GM12878 (cell line): ENCODE results near the gene DDX27. TPM values are rescaled to one million over a fixed set of nuclear protein-coding genes. Genes with fewer than 3 reads are reported as not detected.

Experiments
- ATAC-seq: fragments of 200-7000 bp; cut with Tn5 transposase; 3 replicates; pipeline ENCODE4 v1.9.1; 2020; ENCODE audit warnings: mild to moderate bottlenecking, moderate library complexity
- BruUV-seq: library from RNA; stranded (reverse); fragments of 400-500 nt; replicated peaks from 2 replicates; lab custom pipeline; 2021; lab: Mats Ljungman, UMichigan
- CTCF ChIA-PET: fragments of 300-600 bp; sonication (Branson Sonifier 250); formaldehyde crosslinking; extraction: SDS; loops from one replicate; lab custom pipeline; 2021; ENCODE audit warnings: inconsistent platforms; lab: Yijun Ruan, JAX
- POLR2A ChIA-PET: fragments of 350-600 bp; formaldehyde crosslinking; extraction: SDS; loops from one replicate; lab custom pipeline; 2021; ENCODE audit warnings: inconsistent platforms; lab: Charles Lee
- RAD21 ChIA-PET: fragments of 300-600 bp; sonication (Branson Sonifier 250); formaldehyde crosslinking; loops from one replicate; lab custom pipeline; 2023; ENCODE audit warnings: antibody characterized with exemption; ENCODE audit not compliant: unreplicated experiment; lab: Charles Lee
- SMC1A ChIA-PET: fragments of 300-600 bp; sonication (Branson Sonifier 250); formaldehyde crosslinking; loops from one replicate; lab custom pipeline; 2023; ENCODE audit not compliant: unreplicated experiment, uncharacterized antibody; lab: Charles Lee
- DNase-seq: peaks from one replicate; pipeline ENCODE4 v3.0.0-alpha.2; 2011; ENCODE audit warnings: low read depth, low spot score
- FAIRE-seq: peaks from 3 replicates; lab custom pipeline; 2011; peaks lifted over from hg19 to GRCh38; lab: Jason Lieb, UNC
- H2AFZ ChIP-seq: 2 replicates; pipeline ENCODE4 v1.6.0; 2011; ENCODE audit warnings: low read depth, low read length, control low read depth; ENCODE audit not compliant: control insufficient read depth
- H3K27ac ChIP-seq: 2 replicates; pipeline ENCODE4 v1.5.1; 2011; ENCODE audit warnings: control low read depth; ENCODE audit not compliant: control insufficient read depth, insufficient read depth
- H3K27me3 ChIP-seq, 2 experiments: replicated peaks in 1 of 2; 2 replicates each; pipeline versions ENCODE4 v1.6.0 to v1.6.1; 2011; ENCODE audit warnings: low read length in 1 of 2; ENCODE audit not compliant: control insufficient read depth in 2 of 2, insufficient read depth in 2 of 2
- H3K36me3 ChIP-seq, 2 experiments: 2 replicates each; pipeline ENCODE4 v1.5.1; 2011; ENCODE audit warnings: low read length in 1 of 2; ENCODE audit not compliant: control insufficient read depth in 2 of 2, insufficient read depth in 2 of 2
- H3K4me1 ChIP-seq: 2 replicates; pipeline ENCODE4 v1.6.1; 2011; ENCODE audit warnings: mild to moderate bottlenecking, low read length, moderate library complexity, mixed read lengths; ENCODE audit not compliant: control insufficient read depth, insufficient read depth
- H3K4me2 ChIP-seq: 2 replicates; pipeline ENCODE4 v1.6.0; 2011; ENCODE audit warnings: control low read depth; ENCODE audit not compliant: control insufficient read depth, insufficient read depth
- H3K4me3 ChIP-seq: fragments of 200-600 bp; sonication (generic); 2 replicates; pipeline ENCODE4 v1.5.1; 2016
- H3K79me2 ChIP-seq: 2 replicates; pipeline ENCODE4 v1.6.0; 2011; ENCODE audit warnings: low read length; ENCODE audit not compliant: control insufficient read depth, insufficient read depth
- H3K9ac ChIP-seq: 2 replicates; pipeline ENCODE4 v1.8.0; 2011; ENCODE audit warnings: low read length, control low read depth, mixed read lengths; ENCODE audit not compliant: control insufficient read depth, insufficient read depth
- H3K9me3 ChIP-seq: replicated peaks from 3 replicates; pipeline ENCODE4 v1.5.1; 2011; ENCODE audit warnings: mild to moderate bottlenecking, low read length; ENCODE audit not compliant: control insufficient read depth, insufficient read depth
- H4K20me1 ChIP-seq: 2 replicates; pipeline ENCODE4 v1.6.0; 2011; ENCODE audit not compliant: control insufficient read depth, insufficient read depth
- ATF2 ChIP-seq: IDR thresholded peaks from 2 replicates; pipeline ENCODE4 v1.6.1; 2012; ENCODE audit warnings: low read length, inconsistent platforms
- BHLHE40 ChIP-seq, 2 experiments: fragments of 450-650 bp in 1 of 2; IDR thresholded peaks; 2 replicates each; pipeline ENCODE4 v1.6.1; 2011 to 2017; ENCODE audit warnings: low read depth in 2 of 2, borderline replicate concordance in 1 of 2, improper control_type of control experiment in 1 of 2, low read length in 1 of 2, mild to moderate bottlenecking in 1 of 2
- MTA2 ChIP-seq: fragments of 450-650 bp; IDR thresholded peaks from 2 replicates; pipeline ENCODE4 v1.6.1; 2016; ENCODE audit warnings: low read depth, mild to moderate bottlenecking, moderate library complexity
- NBN ChIP-seq: fragments of 450-650 bp; IDR thresholded peaks from 2 replicates; pipeline ENCODE4 v1.6.1; 2016
- PML ChIP-seq: IDR thresholded peaks from 2 replicates; pipeline ENCODE4 v1.6.1; 2012; ENCODE audit warnings: low read length, inconsistent platforms
- POLR2A ChIP-seq: IDR thresholded peaks from 2 replicates; pipeline ENCODE4 v1.6.1; 2011; ENCODE audit warnings: low read depth, mild to moderate bottlenecking, low read length
- POLR2AphosphoS5 ChIP-seq: IDR thresholded peaks from 2 replicates; pipeline ENCODE4 v1.6.1; 2011; ENCODE audit warnings: mild to moderate bottlenecking, low read length, inconsistent platforms
- POU2F2 ChIP-seq: IDR thresholded peaks from 3 replicates; pipeline ENCODE4 v1.6.1; 2011; ENCODE audit warnings: low read depth, mild to moderate bottlenecking, low read length, borderline replicate concordance
- SMAD5 ChIP-seq: IDR thresholded peaks from 2 replicates; pipeline ENCODE4 v1.6.1; 2016; ENCODE audit warnings: antibody characterized with exemption, low read depth
- WGBS: methylation state at CpG from one replicate; pipeline ENCODE4 v1.1.6; 2016; ENCODE audit warnings: low lambda C conversion rate; ENCODE audit not compliant: insufficient replicate concordance, insufficient coverage; ENCODE audit errors: missing lambda C conversion rate; 5-methylcytosine and 5-hydroxymethylcytosine counted together
- in situ Hi-C: fragments of 300-500 bp; cut with MboI; formaldehyde crosslinking; loops from 9 replicates; pipeline ENCODE4 v1.14.3; 2018; ENCODE audit warnings: mixed read lengths
- intact Hi-C: fragments of 100-400 bp; cut with micrococcal nuclease; formaldehyde crosslinking; loops from one replicate; pipeline ENCODE4 v1.14.2; 2022; ENCODE audit not compliant: unreplicated experiment
- polyA plus RNA-seq, 11 experiments: library from polyadenylated mRNA; depleted of rRNA in 4 of 11; unstranded in 6 of 11; stranded (reverse) in 5 of 11; fragments of >200 nt; fragmentation: Nextera tagmentation in 4 of 11; fragmentation: Illumina TruSeq in 1 of 11; extraction: Ambion mirVana in 4 of 11; extraction: Trizol in 1 of 11; gene quantifications; 1 replicate in 1 of 11; 2 replicates in 10 of 11; pipeline versions ENCODE4 v1.2.1 to v1.2.3, GENCODE V29; 2011 to 2016; ENCODE audit warnings: inconsistent platforms in 2 of 11, missing spikeins in 2 of 11, low read depth in 1 of 11
- total RNA-seq, 4 experiments: library from RNA; depleted of rRNA in 3 of 4; stranded (reverse); fragments of >200 nt in 3 of 4; fragmentation: Illumina TruSeq in 1 of 4; extraction: Trizol in 1 of 4; gene quantifications; 2 replicates each; pipeline versions ENCODE4 v1.2.1 to v1.2.3, GENCODE V29; 2013 to 2021

Gene DDX27
- total and polyA plus RNA-seq, 10 of the 15 experiments (the other 5 are each of a cell fraction or from before 2014, with no cell fraction given) = 19.8 to 78.8 (median 54.9) TPM

GRCh38 chr20:49288784-49289696 is 69.8 kb downstream of the DDX27 start:
- Histone ChIP-seq H3K9ac (no peak overlapping the region), H3K4me1 (peaks cover 8% of the 10 kb centered on the region; the same call in 1 of the 2 replicates), H3K27me3 (no peaks in the 10 kb centered on the region), H4K20me1 (peaks cover 20% of the 10 kb centered on the region), H3K79me2 (peaks cover 45% of the 10 kb centered on the region), H3K36me3 (peaks cover 33 to 53% of the 10 kb centered on the region in 2 experiments), H2AFZ (no peak overlapping the region), H3K27ac (no peak overlapping the region), H3K4me3 (no peak overlapping the region), H3K9me3 (peaks cover 27% of the 10 kb centered on the region), H3K4me2 (no peak overlapping the region)
- FAIRE-seq (no peak), ATAC-seq (no peak; the same call in 2 of the 3 replicates), DNase-seq (no peak)
- TF ChIP-seq POLR2AphosphoS5 (peak; percentile 80), MTA2 (no peak), BHLHE40 (IDR thresholded peaks at IDR 0.05; ENCODE audit: borderline replicate concordance in 1 of 2, low read depth in 2 of 2, low read length in 1 of 2) (no peak), POU2F2 (0 out of 3 replicates have a peak, but pooled peaks have one; percentile 26), NBN (no peak), POLR2A (peak; percentile 32; the same call in 1 of the 2 replicates), SMAD5 (peak; percentile 46; the same call in 1 of the 2 replicates), ATF2 (0 out of 2 replicates have a peak, but pooled peaks have one; percentile 11), PML (peak; percentile 7; the same call in 1 of the 2 replicates)
- intact Hi-C loops = no loop called here
- in situ Hi-C loops = no loop called here
- RAD21 ChIA-PET = no interaction called here
- no TSS peak for BruUV-seq
- CTCF ChIA-PET = interaction anchor here (0.6 kb wide), 1 partner anchor 93 kb away, joined by 4 read pairs; no protein-coding TSS in a partner anchor
- 71% methylated on average over 10 of the region's 10 CpGs for WGBS
- SMC1A ChIA-PET = interaction anchor here (1.2 kb wide), 1 partner anchor 31 kb away, joined by 3 read pairs; no protein-coding TSS in a partner anchor
- POLR2A ChIA-PET = interaction anchor here (0.5 to 0.7 kb wide), 2 partner anchors 88 to 190 kb away, joined by 3 read pairs; no protein-coding TSS in a partner anchor
